B cell (primary cell): ENCODE measurements around the gene STAT4. TPM values are rescaled to one million over a fixed set of nuclear protein-coding genes. Genes with fewer than 3 reads are reported as not detected.

Experiments
- ATAC-seq: fragments of 200-7000 bp; cut with Tn5 transposase; one replicate; pipeline ENCODE4 v1.10.0; 2021; ENCODE audit warnings: low read depth, mild to moderate bottlenecking, moderate number of reproducible peaks, moderate library complexity
- CTCF ChIA-PET: fragments of 350-600 bp; sonication (Branson Sonifier 250); formaldehyde crosslinking; loops from one replicate; lab custom pipeline; 2021; ENCODE audit warnings: antibody characterized with exemption, inconsistent platforms; lab: Charles Lee
- POLR2A ChIA-PET: fragments of 350-600 bp; sonication (Branson Sonifier 250); formaldehyde crosslinking; loops from one replicate; lab custom pipeline; 2021; ENCODE audit warnings: antibody characterized with exemption; lab: Charles Lee
- DNase-seq: peaks from one replicate; pipeline ENCODE4 v3.0.0; 2013
- H2AFZ ChIP-seq: 2 replicates; pipeline ENCODE4 v1.6.1; 2012; ENCODE audit warnings: mild to moderate bottlenecking, low read depth, low read length; ENCODE audit not compliant: insufficient read depth, poor library complexity, severe bottlenecking
- H3K27ac ChIP-seq, 2 donors: 1 replicate in 1 of 2; 2 replicates in 1 of 2; pipeline ENCODE4 v1.5.1; 2012 to 2013; ENCODE audit warnings: low read length in 2 of 2, mild to moderate bottlenecking in 2 of 2, moderate library complexity in 1 of 2
- H3K27me3 ChIP-seq, 4 experiments: fragments of 200-600 bp in 1 of 4; sonication (generic) in 1 of 4; replicated peaks in 1 of 4; 1 replicate in 2 of 4; 2 replicates in 2 of 4; pipeline versions ENCODE4 v1.6.1 to v1.7.0; 2013 to 2016; ENCODE audit warnings: low read length in 3 of 4, mild to moderate bottlenecking in 2 of 4, mixed read lengths in 1 of 4, moderate library complexity in 1 of 4; ENCODE audit not compliant: insufficient read depth in 4 of 4, control insufficient read depth in 3 of 4; ENCODE audit errors: control extremely low read depth in 1 of 4
- H3K36me3 ChIP-seq, 2 experiments: replicated peaks in 1 of 2; 1 replicate in 1 of 2; 2 replicates in 1 of 2; pipeline versions ENCODE4 v1.6.1 to v1.7.1; 2013; ENCODE audit warnings: low read length in 1 of 2; ENCODE audit not compliant: insufficient read depth in 2 of 2, control insufficient read depth in 1 of 2; ENCODE audit errors: control extremely low read depth in 1 of 2, extremely low read depth in 1 of 2
- H3K4me1 ChIP-seq, 2 donors: fragments of 200-600 bp in 1 of 2; sonication (generic) in 1 of 2; 1 replicate in 1 of 2; 2 replicates in 1 of 2; pipeline versions ENCODE4 v1.5.1 to v1.6.1; 2013 to 2017; ENCODE audit warnings: low read length in 2 of 2; ENCODE audit not compliant: control insufficient read depth in 2 of 2, insufficient read depth in 2 of 2
- H3K4me2 ChIP-seq: replicated peaks from 2 replicates; pipeline ENCODE3; 2012; ENCODE audit warnings: mild to moderate bottlenecking, low read depth, low read length; ENCODE audit not compliant: poor library complexity, severe bottlenecking
- H3K4me3 ChIP-seq, 5 experiments: fragments of 200-600 bp in 1 of 5; sonication (generic) in 1 of 5; 1 replicate in 3 of 5; 2 replicates in 2 of 5; pipeline versions ENCODE4 v1.5.1 to v1.7.0; 2011 to 2016; ENCODE audit warnings: low read length in 4 of 5, mild to moderate bottlenecking in 4 of 5, low read depth in 2 of 5, control low read depth in 1 of 5, moderate library complexity in 1 of 5; ENCODE audit not compliant: insufficient read depth in 1 of 5; ENCODE audit errors: control extremely low read depth in 1 of 5, extremely low read depth in 1 of 5
- H3K79me2 ChIP-seq: fragments of 200-600 bp; sonication (generic); one replicate; pipeline ENCODE4 v1.6.0; 2016; ENCODE audit warnings: low read length; ENCODE audit not compliant: control insufficient read depth, insufficient read depth
- H3K9ac ChIP-seq: fragments of 200-600 bp; sonication (generic); 2 replicates; pipeline ENCODE4 v1.6.1; 2017; ENCODE audit warnings: mild to moderate bottlenecking, low read length, moderate library complexity
- H3K9me3 ChIP-seq, 3 donors: one replicate each; pipeline versions ENCODE4 v1.6.1 to v1.7.1; 2013; ENCODE audit warnings: low read length in 2 of 3; ENCODE audit not compliant: control insufficient read depth in 2 of 3, insufficient read depth in 1 of 3; ENCODE audit errors: control extremely low read depth in 1 of 3
- H4K20me1 ChIP-seq: 2 replicates; pipeline ENCODE4 v1.6.0; 2012; ENCODE audit warnings: mild to moderate bottlenecking, low read length; ENCODE audit not compliant: insufficient read depth, control insufficient read depth, poor library complexity, severe bottlenecking
- H3K27ac Mint-ChIP-seq: one replicate; pipeline ENCODE4 v1.8.0; 2021; ENCODE audit warnings: mixed read lengths
- H3K27me3 Mint-ChIP-seq: one replicate; pipeline ENCODE4 v1.8.0; 2021; ENCODE audit warnings: mixed read lengths
- H3K4me1 Mint-ChIP-seq: one replicate; pipeline ENCODE4 v1.8.0; 2021; ENCODE audit warnings: mixed read lengths
- H3K4me3 Mint-ChIP-seq: one replicate; pipeline ENCODE4 v1.8.0; 2021; ENCODE audit warnings: mixed read lengths
- H3K9me3 Mint-ChIP-seq: one replicate; pipeline ENCODE4 v1.8.0; 2022; ENCODE audit warnings: mixed read lengths; ENCODE audit not compliant: insufficient read depth
- EZH2 ChIP-seq: IDR thresholded peaks from 2 replicates; pipeline ENCODE4 v1.6.1; 2012; ENCODE audit warnings: borderline replicate concordance, low read depth, mild to moderate bottlenecking, moderate library complexity, low read length; ENCODE audit not compliant: insufficient read depth, poor library complexity, severe bottlenecking
- WGBS: methylation state at CpG from one replicate; pipeline ENCODE4 v1.1.5; 2013; ENCODE audit warnings: missing lambda C conversion rate; ENCODE audit not compliant: insufficient coverage; 5-methylcytosine and 5-hydroxymethylcytosine counted together
- intact Hi-C: fragments of 100-400 bp; cut with micrococcal nuclease; formaldehyde crosslinking; loops from one replicate; pipeline ENCODE4 v1.10.0; 2022
- polyA plus RNA-seq: library from polyadenylated mRNA; depleted of rRNA; stranded (reverse); fragments of >200 nt; gene quantifications from 2 replicates; pipeline ENCODE4 v1.2.3, GENCODE V29; 2012
- total RNA-seq, 2 donors: library from RNA; stranded (reverse); fragments of 120-200 nt in 1 of 2; gene quantifications; 1 replicate in 1 of 2; 2 replicates in 1 of 2; pipeline versions ENCODE4 v1.2.3 to v1.2.4, GENCODE V29; 2013 to 2022
- TF ChIP-seq, protein P1 (sequence below): fragments of 200-600 bp; IDR thresholded peaks from one replicate; pipeline ENCODE4 v1.8.0; 2022; ENCODE audit warnings: antibody characterized with exemption, mild to moderate bottlenecking

STAT4 gene
- total and polyA plus RNA-seq, 2 donors (not counting 1 experiment from before 2014, with no cell fraction given): 2.0 to 62.1 TPM

DNA sequence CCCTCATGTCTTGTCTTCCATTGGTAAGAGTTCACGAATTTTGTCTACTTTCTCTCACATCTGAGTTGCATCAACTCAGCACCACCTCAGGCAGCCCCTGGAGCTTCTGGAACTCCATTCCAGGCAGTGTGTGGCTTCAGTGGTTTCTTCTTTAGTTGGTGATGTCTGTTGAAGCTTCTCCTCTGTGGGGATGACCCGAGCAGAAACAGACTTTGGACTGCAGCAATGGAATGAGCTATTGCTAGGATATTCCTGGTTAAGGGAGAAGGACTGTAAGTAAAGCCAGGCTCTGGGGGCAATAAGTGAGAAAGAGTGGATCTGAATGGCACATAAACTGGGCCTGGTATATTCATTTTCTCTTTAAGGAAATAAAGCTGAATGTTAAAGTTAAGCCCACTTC lies 32.3 kb upstream of the STAT4 start:
- Mint-ChIP-seq H3K4me1 (no peaks in the 10 kb centered on the region), H3K27me3 (peaks cover 6% of the 10 kb centered on the region), H3K27ac (no peak overlapping the region), H3K9me3 (no peaks in the 10 kb centered on the region), H3K4me3 (no peak overlapping the region)
- Histone ChIP-seq H3K9ac (no peak overlapping the region), H3K4me1 (no peaks in the 10 kb centered on the region), H4K20me1 (no peaks in the 10 kb centered on the region), H3K4me3 (no peak overlapping the region), H2AFZ (no peak overlapping the region), H3K4me2 (no peak overlapping the region), H3K9me3 (no peaks in the 10 kb centered on the region), H3K27ac (no peak overlapping the region), H3K36me3 (no peaks in the 10 kb centered on the region), H3K79me2 (no peaks in the 10 kb centered on the region), H3K27me3 (no peaks in the 10 kb centered on the region)
- TF ChIP-seq, protein P1, sequence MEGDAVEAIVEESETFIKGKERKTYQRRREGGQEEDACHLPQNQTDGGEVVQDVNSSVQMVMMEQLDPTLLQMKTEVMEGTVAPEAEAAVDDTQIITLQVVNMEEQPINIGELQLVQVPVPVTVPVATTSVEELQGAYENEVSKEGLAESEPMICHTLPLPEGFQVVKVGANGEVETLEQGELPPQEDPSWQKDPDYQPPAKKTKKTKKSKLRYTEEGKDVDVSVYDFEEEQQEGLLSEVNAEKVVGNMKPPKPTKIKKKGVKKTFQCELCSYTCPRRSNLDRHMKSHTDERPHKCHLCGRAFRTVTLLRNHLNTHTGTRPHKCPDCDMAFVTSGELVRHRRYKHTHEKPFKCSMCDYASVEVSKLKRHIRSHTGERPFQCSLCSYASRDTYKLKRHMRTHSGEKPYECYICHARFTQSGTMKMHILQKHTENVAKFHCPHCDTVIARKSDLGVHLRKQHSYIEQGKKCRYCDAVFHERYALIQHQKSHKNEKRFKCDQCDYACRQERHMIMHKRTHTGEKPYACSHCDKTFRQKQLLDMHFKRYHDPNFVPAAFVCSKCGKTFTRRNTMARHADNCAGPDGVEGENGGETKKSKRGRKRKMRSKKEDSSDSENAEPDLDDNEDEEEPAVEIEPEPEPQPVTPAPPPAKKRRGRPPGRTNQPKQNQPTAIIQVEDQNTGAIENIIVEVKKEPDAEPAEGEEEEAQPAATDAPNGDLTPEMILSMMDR: no peak
- TF ChIP-seq EZH2: no peak
- CTCF ChIA-PET: no interaction called here
- 78% methylated on average over 1 of the region's 2 CpGs for WGBS
- ATAC-seq (no peak), DNase-seq (no peak)
- POLR2A ChIA-PET: no interaction called here
- intact Hi-C loops: no loop called here

DNA sequence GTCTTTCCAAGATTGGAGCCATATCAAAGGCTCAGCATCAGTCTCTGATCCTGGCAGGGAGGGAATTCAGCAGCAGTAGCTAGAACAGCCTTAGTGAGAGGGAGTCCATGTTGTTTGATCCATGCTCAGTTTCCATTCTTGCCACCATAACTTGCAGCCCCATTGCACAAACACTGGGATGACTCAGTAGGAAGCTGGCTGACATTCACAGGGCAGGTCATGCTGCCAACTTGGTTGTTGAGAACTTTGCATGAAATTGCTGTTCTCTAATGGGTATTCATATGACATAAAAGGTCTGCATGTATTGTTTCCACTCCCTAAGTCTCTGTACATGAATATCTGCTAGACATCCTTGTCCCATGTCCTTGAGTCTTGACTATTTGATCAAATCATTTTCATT lies 29.9 kb upstream of the STAT4 start:
- peaks cover 6% of the 10 kb centered on the region for H3K27me3 Mint-ChIP-seq
- CTCF ChIA-PET: no interaction called here

More for the DNA sequence above, 29.9 kb upstream of the STAT4 start:
- intact Hi-C loops: no loop called here
- H3K4me3 Mint-ChIP-seq: no peak overlapping the region
- H3K9me3 ChIP-seq: no peaks in the 10 kb centered on the region
- ATAC-seq: no peak
- POLR2A ChIA-PET: no interaction called here
- no peak overlapping the region for H2AFZ ChIP-seq
- no peaks in the 10 kb centered on the region for H3K4me1 ChIP-seq
- no peaks in the 10 kb centered on the region for H3K9me3 Mint-ChIP-seq
- H3K36me3 ChIP-seq: no peaks in the 10 kb centered on the region
- H3K4me1 Mint-ChIP-seq: peaks cover 5% of the 10 kb centered on the region
- no peaks in the 10 kb centered on the region for H3K27me3 ChIP-seq
- H4K20me1 ChIP-seq: no peaks in the 10 kb centered on the region
- no peak overlapping the region for H3K27ac ChIP-seq
- no peak overlapping the region for H3K4me2 ChIP-seq
- H3K4me3 ChIP-seq: no peak overlapping the region
- TF ChIP-seq EZH2: no peak
- TF ChIP-seq, protein P1: no peak
- no peaks in the 10 kb centered on the region for H3K79me2 ChIP-seq
- DNase-seq: no peak
- no peak overlapping the region for H3K27ac Mint-ChIP-seq
- no peak overlapping the region for H3K9ac ChIP-seq
